ENCODE data around the gene NUDT4B. TPM values are rescaled to one million over a fixed set of nuclear protein-coding genes. Genes with fewer than 3 reads are reported as not detected.
"Not testable (repeated sequence)": the region's sequence is repeated elsewhere in the genome, so short reads cannot be mapped to it uniquely, and the experiment has no call there.

NUDT4B gene
- total and polyA plus RNA-seq, 10 of the 15 experiments (the other 5 are each of a cell fraction or from before 2014, with no cell fraction given) = 0.11 to 25.5 (median 5.1) TPM; not detected in 2

DNA sequence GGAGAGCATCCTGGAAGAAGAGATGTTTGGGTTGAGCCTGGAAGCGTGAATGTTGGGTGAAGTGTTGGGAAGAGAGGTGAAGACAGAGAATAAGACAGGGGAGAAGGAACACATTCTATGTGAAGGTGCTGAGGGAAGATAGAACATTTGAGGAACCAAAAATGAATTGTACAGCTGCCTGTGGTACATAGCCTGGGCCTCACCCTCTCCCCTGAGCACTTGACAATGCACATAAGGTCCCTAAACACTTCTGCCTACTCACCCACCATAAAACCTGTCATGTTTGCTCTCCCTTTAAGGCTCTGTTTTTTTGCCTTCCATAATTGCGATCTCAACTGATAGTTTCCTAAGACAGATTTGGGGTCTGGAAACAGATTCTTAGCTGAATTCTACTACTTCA lies 25.8 kb upstream of the NUDT4B start:
- H3K4me2 ChIP-seq (ENCODE audit: control insufficient read depth, insufficient read depth); POLR2A ChIA-PET; H3K27me3 ChIP-seq (replicated peaks in 1 of 2; ENCODE audit: control insufficient read depth in 2 of 2, insufficient read depth in 2 of 2, low read length in 1 of 2); H2AFZ ChIP-seq (ENCODE audit: control insufficient read depth, low read depth, low read length); RAD21 ChIA-PET (ENCODE audit: unreplicated experiment); CTCF ChIA-PET; H4K20me1 ChIP-seq (ENCODE audit: control insufficient read depth, insufficient read depth); H3K4me1 ChIP-seq (ENCODE audit: control insufficient read depth, insufficient read depth, low read length); in situ Hi-C loops (cut with MboI); SMC1A ChIA-PET (ENCODE audit: uncharacterized antibody, unreplicated experiment); BruUV-seq (replicated peaks); DNase-seq (ENCODE audit: low read depth, low spot score); H3K27ac ChIP-seq (ENCODE audit: control insufficient read depth, insufficient read depth); H3K4me3 ChIP-seq; H3K9ac ChIP-seq (ENCODE audit: control insufficient read depth, insufficient read depth, low read length); H3K36me3 ChIP-seq (ENCODE audit: control insufficient read depth in 2 of 2, insufficient read depth in 2 of 2, low read length in 1 of 2); FAIRE-seq; H3K9me3 ChIP-seq (replicated peaks; ENCODE audit: control insufficient read depth, insufficient read depth, low read length); intact Hi-C loops (cut with micrococcal nuclease; ENCODE audit: unreplicated experiment); H3K79me2 ChIP-seq (ENCODE audit: control insufficient read depth, insufficient read depth, low read length): not testable (repeated sequence)
- no CpG with 5 or more reads among the region's 2 CpGs for WGBS (ENCODE audit: insufficient coverage, insufficient replicate concordance, low lambda C conversion rate, missing lambda C conversion rate)
- ATAC-seq = peak; percentile 64

DNA sequence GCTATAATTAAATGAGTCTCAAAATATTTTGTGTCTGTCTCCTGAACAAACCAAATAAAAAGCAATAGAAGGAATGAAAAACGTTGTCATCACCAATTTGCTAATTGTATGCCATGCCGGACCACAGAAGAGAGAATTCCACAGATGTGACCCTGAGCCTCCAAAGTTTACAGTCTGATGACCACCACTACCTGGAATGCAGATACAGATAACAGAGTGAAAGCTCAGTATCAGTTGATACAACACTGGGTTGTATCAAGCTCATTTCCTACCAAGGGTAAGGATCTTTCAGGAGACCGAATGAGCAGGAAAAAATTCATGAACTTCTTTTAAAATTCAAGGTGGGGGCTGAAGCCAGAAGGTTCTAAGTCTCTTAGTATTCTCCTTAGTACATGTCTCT lies 25.1 kb upstream of the NUDT4B start:
- H4K20me1 ChIP-seq (ENCODE audit: control insufficient read depth, insufficient read depth); in situ Hi-C loops (cut with MboI); CTCF ChIA-PET; FAIRE-seq; H3K9me3 ChIP-seq (replicated peaks; ENCODE audit: control insufficient read depth, insufficient read depth, low read length); H3K36me3 ChIP-seq (ENCODE audit: control insufficient read depth in 2 of 2, insufficient read depth in 2 of 2, low read length in 1 of 2); DNase-seq (ENCODE audit: low read depth, low spot score); H3K9ac ChIP-seq (ENCODE audit: control insufficient read depth, insufficient read depth, low read length); intact Hi-C loops (cut with micrococcal nuclease; ENCODE audit: unreplicated experiment); SMC1A ChIA-PET (ENCODE audit: uncharacterized antibody, unreplicated experiment); H3K27me3 ChIP-seq (replicated peaks in 1 of 2; ENCODE audit: control insufficient read depth in 2 of 2, insufficient read depth in 2 of 2, low read length in 1 of 2); H3K4me1 ChIP-seq (ENCODE audit: control insufficient read depth, insufficient read depth, low read length); H3K79me2 ChIP-seq (ENCODE audit: control insufficient read depth, insufficient read depth, low read length); ATAC-seq; BruUV-seq (replicated peaks); RAD21 ChIA-PET (ENCODE audit: unreplicated experiment); H3K4me2 ChIP-seq (ENCODE audit: control insufficient read depth, insufficient read depth); POLR2A ChIA-PET; H3K27ac ChIP-seq (ENCODE audit: control insufficient read depth, insufficient read depth); H3K4me3 ChIP-seq; H2AFZ ChIP-seq (ENCODE audit: control insufficient read depth, low read depth, low read length): not testable (repeated sequence)
- no CpG with 5 or more reads among the region's 3 CpGs for WGBS (ENCODE audit: insufficient coverage, insufficient replicate concordance, low lambda C conversion rate, missing lambda C conversion rate)

DNA sequence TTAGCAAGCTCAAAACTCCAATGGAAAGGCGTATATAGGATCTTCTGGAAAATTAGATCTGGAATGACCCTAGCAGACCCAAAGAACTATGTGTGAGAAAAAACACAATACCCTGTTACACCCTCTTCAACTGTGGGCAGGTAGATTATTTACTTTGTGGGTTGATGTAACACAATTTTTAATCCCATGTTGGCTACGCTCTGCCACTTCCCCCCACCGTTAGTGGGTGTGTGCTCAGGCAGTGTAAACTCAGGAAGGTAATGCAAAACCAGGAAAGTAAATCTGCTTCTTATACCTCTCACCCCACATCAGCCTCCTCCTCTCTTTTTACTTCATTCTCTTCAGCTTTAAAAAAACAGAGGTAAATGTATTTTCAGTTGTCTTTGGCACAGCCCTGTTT lies 23.7 kb upstream of the NUDT4B start:
- RAD21 ChIA-PET (ENCODE audit: unreplicated experiment); H3K9ac ChIP-seq (ENCODE audit: control insufficient read depth, insufficient read depth, low read length); H2AFZ ChIP-seq (ENCODE audit: control insufficient read depth, low read depth, low read length); H3K27ac ChIP-seq (ENCODE audit: control insufficient read depth, insufficient read depth); DNase-seq (ENCODE audit: low read depth, low spot score); H3K79me2 ChIP-seq (ENCODE audit: control insufficient read depth, insufficient read depth, low read length); H3K9me3 ChIP-seq (replicated peaks; ENCODE audit: control insufficient read depth, insufficient read depth, low read length); H3K36me3 ChIP-seq (ENCODE audit: control insufficient read depth in 2 of 2, insufficient read depth in 2 of 2, low read length in 1 of 2); ATAC-seq; intact Hi-C loops (cut with micrococcal nuclease; ENCODE audit: unreplicated experiment); POLR2A ChIA-PET; H4K20me1 ChIP-seq (ENCODE audit: control insufficient read depth, insufficient read depth); FAIRE-seq; BruUV-seq (replicated peaks); H3K4me2 ChIP-seq (ENCODE audit: control insufficient read depth, insufficient read depth); H3K27me3 ChIP-seq (replicated peaks in 1 of 2; ENCODE audit: control insufficient read depth in 2 of 2, insufficient read depth in 2 of 2, low read length in 1 of 2); H3K4me3 ChIP-seq; CTCF ChIA-PET; H3K4me1 ChIP-seq (ENCODE audit: control insufficient read depth, insufficient read depth, low read length); in situ Hi-C loops (cut with MboI); SMC1A ChIA-PET (ENCODE audit: uncharacterized antibody, unreplicated experiment): not testable (repeated sequence)
- no CpG with 5 or more reads among the region's 3 CpGs for WGBS (ENCODE audit: insufficient coverage, insufficient replicate concordance, low lambda C conversion rate, missing lambda C conversion rate)

DNA sequence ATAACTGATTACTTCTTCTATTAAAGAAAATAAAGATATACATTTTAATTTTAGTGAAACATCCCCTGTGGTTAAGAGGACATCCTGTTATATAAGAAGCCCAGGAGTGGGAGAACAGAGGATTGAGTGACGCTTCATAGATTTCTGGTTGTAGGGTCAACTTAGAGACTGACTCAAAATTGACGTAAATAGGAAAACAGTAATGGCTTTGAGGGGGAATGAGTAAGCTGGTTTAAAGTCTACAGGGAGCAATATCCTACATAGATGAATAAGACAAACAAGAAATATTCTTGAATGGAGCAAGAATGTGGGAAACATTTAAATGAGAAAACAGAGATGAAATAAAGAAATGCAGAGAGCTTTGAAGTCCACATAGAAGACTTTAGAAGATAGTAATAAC lies 20.7 kb upstream of the NUDT4B start:
- BruUV-seq (replicated peaks); DNase-seq (ENCODE audit: low read depth, low spot score); in situ Hi-C loops (cut with MboI); H3K4me2 ChIP-seq (ENCODE audit: control insufficient read depth, insufficient read depth); CTCF ChIA-PET; H3K27me3 ChIP-seq (replicated peaks in 1 of 2; ENCODE audit: control insufficient read depth in 2 of 2, insufficient read depth in 2 of 2, low read length in 1 of 2); FAIRE-seq; POLR2A ChIA-PET; H2AFZ ChIP-seq (ENCODE audit: control insufficient read depth, low read depth, low read length); H3K4me1 ChIP-seq (ENCODE audit: control insufficient read depth, insufficient read depth, low read length); RAD21 ChIA-PET (ENCODE audit: unreplicated experiment); H3K36me3 ChIP-seq (ENCODE audit: control insufficient read depth in 2 of 2, insufficient read depth in 2 of 2, low read length in 1 of 2); H3K9ac ChIP-seq (ENCODE audit: control insufficient read depth, insufficient read depth, low read length); H3K9me3 ChIP-seq (replicated peaks; ENCODE audit: control insufficient read depth, insufficient read depth, low read length); H3K27ac ChIP-seq (ENCODE audit: control insufficient read depth, insufficient read depth); H3K79me2 ChIP-seq (ENCODE audit: control insufficient read depth, insufficient read depth, low read length); ATAC-seq; SMC1A ChIA-PET (ENCODE audit: uncharacterized antibody, unreplicated experiment); H4K20me1 ChIP-seq (ENCODE audit: control insufficient read depth, insufficient read depth); H3K4me3 ChIP-seq; intact Hi-C loops (cut with micrococcal nuclease; ENCODE audit: unreplicated experiment): not testable (repeated sequence)
- no CpG with 5 or more reads among the region's 2 CpGs for WGBS (ENCODE audit: insufficient coverage, insufficient replicate concordance, low lambda C conversion rate, missing lambda C conversion rate)
